Neural cell (in vitro differentiated cells): Measurements from ENCODE around the gene KIF21B. TPM values are rescaled to one million over a fixed set of nuclear protein-coding genes. Genes with fewer than 3 reads are reported as not detected.

Source experiments
- H2AFZ ChIP-seq: fragments of 200-600, 300-800 bp; sonication (generic), shearing (Covaris generic); 2 replicates; pipeline ENCODE4 v1.6.0; 2014; ENCODE audit warnings: low read depth, mild to moderate bottlenecking, antibody characterized with exemption, low read length, moderate library complexity
- H3F3A ChIP-seq: fragments of 200-600 bp; shearing (Covaris generic); 2 replicates; pipeline ENCODE4 v1.6.1; 2016; ENCODE audit warnings: mild to moderate bottlenecking, moderate library complexity, mixed read lengths, antibody characterized with exemption, low read length; ENCODE audit not compliant: insufficient read depth, poor library complexity, severe bottlenecking
- H3K27ac ChIP-seq: fragments of 200-600, 300-800 bp; sonication (generic), shearing (Covaris generic); 2 replicates; pipeline ENCODE4 v1.5.1; 2014; ENCODE audit warnings: mild to moderate bottlenecking, low read length, moderate library complexity
- H3K27me3 ChIP-seq: fragments of 300-800, 200-600 bp; sonication (generic), shearing (Covaris generic); 2 replicates; pipeline ENCODE4 v1.6.0; 2014; ENCODE audit warnings: mild to moderate bottlenecking, low read depth, low read length, moderate library complexity; ENCODE audit not compliant: insufficient read depth
- H3K36me3 ChIP-seq: fragments of 300-800, 200-600 bp; sonication (generic), shearing (Covaris generic); 2 replicates; pipeline ENCODE4 v1.5.1; 2014; ENCODE audit warnings: mild to moderate bottlenecking, antibody characterized with exemption, low read length, moderate library complexity; ENCODE audit not compliant: insufficient read depth
- H3K4me2 ChIP-seq: fragments of 300-800, 200-600 bp; sonication (generic), shearing (Covaris generic); 2 replicates; pipeline ENCODE4 v1.6.0; 2014; ENCODE audit warnings: mild to moderate bottlenecking, low read length
- H3K4me3 ChIP-seq: fragments of 300-800, 200-600 bp; sonication (generic), shearing (Covaris generic); 2 replicates; pipeline ENCODE4 v1.5.1; 2014; ENCODE audit warnings: mild to moderate bottlenecking, low read length, moderate library complexity
- H3K79me2 ChIP-seq: fragments of 200-600 bp; shearing (Covaris generic); replicated peaks from 2 replicates; pipeline ENCODE4 v1.6.0; 2014; ENCODE audit warnings: mild to moderate bottlenecking, low read length, moderate library complexity; ENCODE audit not compliant: insufficient read depth
- H3K9ac ChIP-seq: fragments of 300-800, 200-600 bp; sonication (generic), shearing (Covaris generic); 2 replicates; pipeline ENCODE4 v1.6.1; 2016; ENCODE audit warnings: mild to moderate bottlenecking, low read length, mixed read lengths
- H3K9me2 ChIP-seq: fragments of 200-600 bp; shearing (Covaris generic); 2 replicates; pipeline ENCODE4 v1.6.1; 2016; ENCODE audit warnings: mild to moderate bottlenecking, low read length, mixed read lengths; ENCODE audit not compliant: insufficient read depth
- H3K9me3 ChIP-seq: fragments of 200-600, 300-800 bp; sonication (generic), shearing (Covaris generic); 2 replicates; pipeline ENCODE4 v1.6.1; 2016; ENCODE audit warnings: mild to moderate bottlenecking, mixed run types, low read length, moderate library complexity, mixed read lengths
- H4K20me1 ChIP-seq: fragments of 200-600 bp; shearing (Covaris generic); 2 replicates; pipeline ENCODE4 v1.6.1; 2016; ENCODE audit warnings: mild to moderate bottlenecking, mixed run types; ENCODE audit not compliant: insufficient read depth
- EP300 ChIP-seq: fragments of 450-650 bp; conservative IDR thresholded peaks from 2 replicates; pipeline ENCODE4 v1.6.1; 2014; ENCODE audit warnings: antibody characterized with exemption, mild to moderate bottlenecking, moderate library complexity; ENCODE audit not compliant: poor library complexity, severe bottlenecking
- EZH2 ChIP-seq: fragments of 200-600, 300-800 bp; shearing (Covaris generic), sonication (generic); IDR thresholded peaks from 2 replicates; pipeline ENCODE4 v1.6.1; 2014; ENCODE audit warnings: antibody characterized with exemption, low read length, borderline replicate concordance, mild to moderate bottlenecking; ENCODE audit not compliant: insufficient read depth, poor library complexity, severe bottlenecking
- MXI1 ChIP-seq: fragments of 450-650 bp; conservative IDR thresholded peaks from 2 replicates; pipeline ENCODE4 v1.6.1; 2014; ENCODE audit warnings: antibody characterized with exemption, mild to moderate bottlenecking; ENCODE audit not compliant: poor library complexity, severe bottlenecking
- POLR2AphosphoS5 ChIP-seq: IDR thresholded peaks from 2 replicates; pipeline ENCODE4 v1.6.1; 2012
- RAD21 ChIP-seq: fragments of 450-650 bp; conservative IDR thresholded peaks from 2 replicates; pipeline ENCODE4 v1.6.1; 2014; ENCODE audit warnings: antibody characterized with exemption, mild to moderate bottlenecking, moderate library complexity
- SMC3 ChIP-seq: fragments of 450-650 bp; conservative IDR thresholded peaks from 2 replicates; pipeline ENCODE4 v1.6.1; 2014; ENCODE audit warnings: antibody characterized with exemption, mild to moderate bottlenecking, moderate library complexity; ENCODE audit not compliant: poor library complexity
- TAF1 ChIP-seq: IDR thresholded peaks from 2 replicates; pipeline ENCODE4 v1.6.1; 2012; ENCODE audit warnings: low read depth
- polyA plus RNA-seq: library from polyadenylated mRNA; depleted of rRNA; stranded (reverse); fragments of >200 nt; gene quantifications from 2 replicates; pipeline ENCODE4 v1.2.3, GENCODE V29; 2014
- TF ChIP-seq, protein P1 (sequence below): IDR thresholded peaks from 2 replicates; pipeline ENCODE4 v1.6.1; 2012; ENCODE audit warnings: borderline replicate concordance
- TF ChIP-seq, protein P2 (sequence below): fragments of 450-650 bp; IDR thresholded peaks from 2 replicates; pipeline ENCODE4 v1.5.1; 2014; ENCODE audit warnings: antibody characterized with exemption, mild to moderate bottlenecking, moderate library complexity; ENCODE audit not compliant: poor library complexity, severe bottlenecking

KIF21B gene
- polyA plus RNA-seq, 1 donor from 2014 or later: 53.7 TPM

DNA sequence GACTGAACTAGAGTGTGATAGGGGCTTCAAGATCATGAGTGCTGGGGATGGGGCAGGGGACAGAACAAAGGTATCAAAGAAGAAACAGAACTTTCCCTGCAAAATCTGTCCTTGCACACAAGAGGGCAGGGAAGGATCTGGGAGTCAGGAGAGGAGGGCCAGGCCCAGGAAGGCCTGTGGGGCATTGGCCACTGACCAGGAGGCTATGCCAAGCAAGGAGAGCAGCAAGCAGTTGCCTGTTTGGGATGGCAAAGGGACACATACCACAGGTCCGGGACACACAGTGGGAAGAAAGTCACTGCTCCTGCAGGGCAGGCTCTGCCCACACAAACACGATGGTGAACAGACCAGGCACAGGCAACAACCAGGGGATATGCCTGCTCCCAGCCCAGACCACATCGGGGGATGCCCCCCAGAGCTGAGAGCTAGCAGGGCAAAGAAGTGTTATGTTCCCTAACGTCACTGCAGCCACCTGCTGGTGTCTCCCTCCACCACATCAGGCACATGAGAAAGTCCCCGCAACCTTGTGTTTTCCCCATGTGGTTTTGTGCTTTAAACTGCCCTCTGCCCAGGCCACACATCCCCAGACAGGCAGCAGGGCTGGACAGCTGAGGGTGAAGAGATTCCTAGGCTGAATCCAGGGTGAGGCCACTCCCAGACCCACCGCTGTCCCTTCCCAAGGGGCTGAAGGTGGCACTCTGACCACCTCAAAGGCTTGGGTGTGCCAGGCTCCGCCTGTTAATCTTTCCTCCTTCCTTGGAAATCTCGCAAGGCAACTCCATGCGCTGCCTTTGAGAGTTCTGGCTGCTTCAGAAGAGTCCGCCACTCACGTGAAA is 53.6 kb downstream of the KIF21B start:
- Histone ChIP-seq H3K9ac (no peak overlapping the region), H3K27me3 (no peaks in the 10 kb centered on the region), H3F3A (no peaks in the 10 kb centered on the region), H3K36me3 (no peaks in the 10 kb centered on the region), H4K20me1 (no peaks in the 10 kb centered on the region), H3K27ac (no peak overlapping the region), H2AFZ (no peak overlapping the region), H3K4me2 (no peak overlapping the region), H3K79me2 (no peaks in the 10 kb centered on the region), H3K9me2 (no peaks in the 10 kb centered on the region), H3K9me3 (no peaks in the 10 kb centered on the region), H3K4me3 (no peak overlapping the region)
- TF ChIP-seq POLR2AphosphoS5 (peak; percentile 3), EZH2 (no peak)

DNA sequence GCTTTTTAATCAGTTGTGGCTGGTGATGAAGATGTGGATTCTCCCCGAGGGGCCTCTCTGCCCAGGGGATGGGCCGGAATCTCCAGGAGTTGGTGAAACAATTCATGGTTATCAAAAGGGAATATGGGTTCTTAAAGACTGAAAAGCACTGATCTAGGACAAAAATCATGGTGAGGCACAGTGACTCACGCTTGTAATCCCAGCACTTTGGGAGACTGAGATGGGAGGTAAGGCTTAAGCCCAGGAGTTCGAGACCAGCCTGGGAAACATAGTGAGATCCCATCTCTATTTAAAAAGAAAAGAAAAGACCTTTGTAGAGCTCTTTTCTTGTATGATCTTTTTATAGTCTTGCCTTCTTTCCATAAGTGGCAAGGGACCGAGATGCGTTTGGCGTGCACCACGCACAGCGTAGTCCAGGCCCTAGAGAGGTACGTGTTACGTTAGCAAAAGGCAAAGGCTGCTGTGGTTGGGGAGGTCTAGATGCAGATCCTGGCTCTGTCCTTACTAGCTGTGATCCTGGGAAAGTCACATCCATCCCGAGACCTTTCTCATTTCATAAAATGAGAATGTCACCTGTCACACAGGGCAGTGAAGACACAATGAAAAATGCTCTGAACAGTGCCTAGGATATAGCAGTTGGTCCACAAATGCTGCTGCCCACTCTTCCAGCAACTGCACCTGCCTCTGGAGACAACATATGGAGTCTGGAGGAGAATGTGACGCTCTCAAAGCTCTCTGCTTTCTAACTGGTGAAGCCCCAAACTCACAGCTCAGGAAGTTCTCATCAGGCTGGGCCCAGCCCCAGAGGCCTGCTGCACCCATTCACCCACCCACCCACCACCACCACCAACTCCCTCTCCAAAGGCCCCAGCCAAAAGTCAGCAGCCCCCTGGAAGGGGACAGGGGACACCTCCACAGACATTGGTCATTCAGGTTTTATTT is 54.8 kb downstream of the KIF21B start:
- Histone ChIP-seq H3K27me3 (no peaks in the 10 kb centered on the region), H3K9me3 (no peaks in the 10 kb centered on the region), H3K36me3 (no peaks in the 10 kb centered on the region)

More for the DNA sequence above, 54.8 kb downstream of the KIF21B start:
- Histone ChIP-seq H3K27ac (no peak overlapping the region), H3K4me3 (no peak overlapping the region), H4K20me1 (no peaks in the 10 kb centered on the region), H3K4me2 (no peak overlapping the region), H2AFZ (no peak overlapping the region), H3K9ac (no peak overlapping the region), H3K79me2 (no peaks in the 10 kb centered on the region), H3F3A (no peaks in the 10 kb centered on the region), H3K9me2 (no peaks in the 10 kb centered on the region)
- TF ChIP-seq, protein P1, sequence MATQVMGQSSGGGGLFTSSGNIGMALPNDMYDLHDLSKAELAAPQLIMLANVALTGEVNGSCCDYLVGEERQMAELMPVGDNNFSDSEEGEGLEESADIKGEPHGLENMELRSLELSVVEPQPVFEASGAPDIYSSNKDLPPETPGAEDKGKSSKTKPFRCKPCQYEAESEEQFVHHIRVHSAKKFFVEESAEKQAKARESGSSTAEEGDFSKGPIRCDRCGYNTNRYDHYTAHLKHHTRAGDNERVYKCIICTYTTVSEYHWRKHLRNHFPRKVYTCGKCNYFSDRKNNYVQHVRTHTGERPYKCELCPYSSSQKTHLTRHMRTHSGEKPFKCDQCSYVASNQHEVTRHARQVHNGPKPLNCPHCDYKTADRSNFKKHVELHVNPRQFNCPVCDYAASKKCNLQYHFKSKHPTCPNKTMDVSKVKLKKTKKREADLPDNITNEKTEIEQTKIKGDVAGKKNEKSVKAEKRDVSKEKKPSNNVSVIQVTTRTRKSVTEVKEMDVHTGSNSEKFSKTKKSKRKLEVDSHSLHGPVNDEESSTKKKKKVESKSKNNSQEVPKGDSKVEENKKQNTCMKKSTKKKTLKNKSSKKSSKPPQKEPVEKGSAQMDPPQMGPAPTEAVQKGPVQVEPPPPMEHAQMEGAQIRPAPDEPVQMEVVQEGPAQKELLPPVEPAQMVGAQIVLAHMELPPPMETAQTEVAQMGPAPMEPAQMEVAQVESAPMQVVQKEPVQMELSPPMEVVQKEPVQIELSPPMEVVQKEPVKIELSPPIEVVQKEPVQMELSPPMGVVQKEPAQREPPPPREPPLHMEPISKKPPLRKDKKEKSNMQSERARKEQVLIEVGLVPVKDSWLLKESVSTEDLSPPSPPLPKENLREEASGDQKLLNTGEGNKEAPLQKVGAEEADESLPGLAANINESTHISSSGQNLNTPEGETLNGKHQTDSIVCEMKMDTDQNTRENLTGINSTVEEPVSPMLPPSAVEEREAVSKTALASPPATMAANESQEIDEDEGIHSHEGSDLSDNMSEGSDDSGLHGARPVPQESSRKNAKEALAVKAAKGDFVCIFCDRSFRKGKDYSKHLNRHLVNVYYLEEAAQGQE: no peak
- no peak for TF ChIP-seq EZH2
- TF ChIP-seq TAF1: no peak
- TF ChIP-seq RAD21: no peak
- TF ChIP-seq, protein P2, sequence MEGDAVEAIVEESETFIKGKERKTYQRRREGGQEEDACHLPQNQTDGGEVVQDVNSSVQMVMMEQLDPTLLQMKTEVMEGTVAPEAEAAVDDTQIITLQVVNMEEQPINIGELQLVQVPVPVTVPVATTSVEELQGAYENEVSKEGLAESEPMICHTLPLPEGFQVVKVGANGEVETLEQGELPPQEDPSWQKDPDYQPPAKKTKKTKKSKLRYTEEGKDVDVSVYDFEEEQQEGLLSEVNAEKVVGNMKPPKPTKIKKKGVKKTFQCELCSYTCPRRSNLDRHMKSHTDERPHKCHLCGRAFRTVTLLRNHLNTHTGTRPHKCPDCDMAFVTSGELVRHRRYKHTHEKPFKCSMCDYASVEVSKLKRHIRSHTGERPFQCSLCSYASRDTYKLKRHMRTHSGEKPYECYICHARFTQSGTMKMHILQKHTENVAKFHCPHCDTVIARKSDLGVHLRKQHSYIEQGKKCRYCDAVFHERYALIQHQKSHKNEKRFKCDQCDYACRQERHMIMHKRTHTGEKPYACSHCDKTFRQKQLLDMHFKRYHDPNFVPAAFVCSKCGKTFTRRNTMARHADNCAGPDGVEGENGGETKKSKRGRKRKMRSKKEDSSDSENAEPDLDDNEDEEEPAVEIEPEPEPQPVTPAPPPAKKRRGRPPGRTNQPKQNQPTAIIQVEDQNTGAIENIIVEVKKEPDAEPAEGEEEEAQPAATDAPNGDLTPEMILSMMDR: no peak
- TF ChIP-seq SMC3: no peak
- TF ChIP-seq MXI1: no peak
- peak; percentile 15 for TF ChIP-seq POLR2AphosphoS5
- TF ChIP-seq EP300: no peak
